ENCODE results near the gene ZCCHC7. TPM values are rescaled to one million over a fixed set of nuclear protein-coding genes. Genes with fewer than 3 reads are reported as not detected.
"Not testable (repeated sequence)": the region's sequence is repeated elsewhere in the genome, so short reads cannot be mapped to it uniquely, and the experiment has no call there.

The ZCCHC7 gene
- total RNA-seq, 3 donors from 2014 or later (not counting 1 experiment from before 2014, with no cell fraction given) = 42.4 to 43.2 (median 42.8) TPM

DNA sequence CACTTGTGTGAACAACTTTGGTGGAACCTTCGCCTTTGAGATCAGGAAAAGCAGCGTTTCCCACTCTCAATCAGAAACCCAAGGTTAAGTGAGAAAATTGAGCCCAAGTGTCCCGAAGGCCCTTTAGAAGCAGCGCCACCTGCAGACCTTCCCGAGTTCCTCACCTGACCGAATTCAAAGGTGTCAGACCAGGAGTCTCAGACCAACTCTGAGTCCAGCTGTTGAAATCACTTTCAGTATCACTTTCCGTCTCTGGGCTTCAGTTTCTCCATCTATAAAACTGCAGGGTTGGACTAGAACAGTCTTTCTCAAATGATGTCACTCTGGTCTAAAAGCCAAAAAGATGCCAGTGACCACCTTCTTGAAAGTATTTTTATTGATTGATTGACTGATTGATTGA is 270.4 kb downstream of the ZCCHC7 start:
- H3K9me3 ChIP-seq (ENCODE audit: control insufficient read depth, insufficient read depth, low read length) = no peaks in the 10 kb centered on the region
- peak in 1 of 2 donors; percentile 59 for DNase-seq
- Mint-ChIP-seq H3K27ac (no peak overlapping the region), H3K36me3 (no peaks in the 10 kb centered on the region), H3K9me3 (no peaks in the 10 kb centered on the region), H3K4me3 (no peak overlapping the region), H3K27me3 (ENCODE audit: low read depth in 2 of 2) (peaks cover 0 to 2% of the 10 kb centered on the region in 2 donors), H3K4me1 (no peaks in the 10 kb centered on the region)
- peak; percentile 42 to 66 (median 43) for ATAC-seq
- no peaks in the 10 kb centered on the region for H3K36me3 ChIP-seq (ENCODE audit: control insufficient read depth, insufficient read depth, low read length)
- no peak overlapping the region for H3K27ac ChIP-seq (ENCODE audit: low read length)
- H3K4me1 ChIP-seq (ENCODE audit: control insufficient read depth, insufficient read depth, low read length) = peaks cover 3% of the 10 kb centered on the region
- intact Hi-C loops (cut with micrococcal nuclease) = no loop called here
- 38% methylated on average over 7 of the region's 7 CpGs for WGBS (ENCODE audit: insufficient coverage)
- no peaks in the 10 kb centered on the region for H3K27me3 ChIP-seq (ENCODE audit: control insufficient read depth, insufficient read depth, low read length)
- no peak overlapping the region for H3K4me3 ChIP-seq (ENCODE audit: low read length)
- TF ChIP-seq CTCF (IDR thresholded peaks at IDR 0.05) = no peak

- intact Hi-C loops (cut with micrococcal nuclease) = no loop called here
- Histone ChIP-seq H3K4me3 (ENCODE audit: low read length) (no peak overlapping the region), H3K9me3 (ENCODE audit: control insufficient read depth, insufficient read depth, low read length) (no peaks in the 10 kb centered on the region), H3K36me3 (ENCODE audit: control insufficient read depth, insufficient read depth, low read length) (no peaks in the 10 kb centered on the region), H3K27me3 (ENCODE audit: control insufficient read depth, insufficient read depth, low read length) (no peaks in the 10 kb centered on the region), H3K27ac (ENCODE audit: low read length) (no peak overlapping the region), H3K4me1 (ENCODE audit: control insufficient read depth, insufficient read depth, low read length) (peaks cover 3% of the 10 kb centered on the region)
- TF ChIP-seq CTCF (IDR thresholded peaks at IDR 0.05) = no peak
- Mint-ChIP-seq H3K4me3 (no peak overlapping the region), H3K36me3 (no peaks in the 10 kb centered on the region), H3K4me1 (no peaks in the 10 kb centered on the region), H3K9me3 (no peaks in the 10 kb centered on the region), H3K27me3 (ENCODE audit: low read depth in 2 of 2) (peaks cover 0 to 2% of the 10 kb centered on the region in 2 donors), H3K27ac (no peak overlapping the region)
- DNase-seq = no peak
- no peak for ATAC-seq
- 100% methylated on average over 4 of the region's 8 CpGs for WGBS (ENCODE audit: insufficient coverage)
These were observed 271.9 kb downstream of the ZCCHC7 start for GRCh38 chr9:37392272-37392671.

DNA sequence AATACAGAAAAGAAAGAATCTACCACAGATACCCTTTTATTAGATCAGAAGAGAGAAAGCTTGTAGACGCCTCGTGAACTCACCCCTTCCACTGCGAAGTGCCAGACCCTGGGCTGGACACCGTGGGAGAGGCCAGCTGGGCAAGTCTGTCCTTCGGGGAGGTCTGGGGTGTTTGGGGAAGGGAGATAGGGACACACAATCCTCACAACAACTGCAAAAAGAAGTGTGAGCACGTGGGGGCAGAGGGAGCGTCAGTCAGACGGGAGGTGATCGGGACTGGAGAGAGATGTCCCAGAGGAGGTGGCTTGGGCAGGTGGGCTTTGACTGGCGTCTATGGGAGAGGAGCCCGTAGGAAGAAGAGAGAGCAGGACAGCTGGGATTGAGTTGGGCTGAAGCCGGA is 274.9 kb downstream of the ZCCHC7 start:
- Mint-ChIP-seq H3K4me3 (no peak overlapping the region), H3K36me3 (no peaks in the 10 kb centered on the region), H3K9me3 (no peaks in the 10 kb centered on the region), H3K27me3 (ENCODE audit: low read depth in 2 of 2) (no peaks in the 10 kb centered on the region), H3K4me1 (no peaks in the 10 kb centered on the region), H3K27ac (no peak overlapping the region)
- WGBS (ENCODE audit: insufficient coverage) = 79% methylated on average over 11 of the region's 12 CpGs
- H3K36me3 ChIP-seq (ENCODE audit: control insufficient read depth, insufficient read depth, low read length) = no peaks in the 10 kb centered on the region
- H3K27me3 ChIP-seq (ENCODE audit: control insufficient read depth, insufficient read depth, low read length) = no peaks in the 10 kb centered on the region
- H3K4me1 ChIP-seq (ENCODE audit: control insufficient read depth, insufficient read depth, low read length) = peaks cover 3% of the 10 kb centered on the region
- ATAC-seq (no peak), DNase-seq (no peak)
- intact Hi-C loops (cut with micrococcal nuclease) = no loop called here
- no peak for TF ChIP-seq CTCF (IDR thresholded peaks at IDR 0.05)
- no peak overlapping the region for H3K4me3 ChIP-seq (ENCODE audit: low read length)
- H3K9me3 ChIP-seq (ENCODE audit: control insufficient read depth, insufficient read depth, low read length) = no peaks in the 10 kb centered on the region
- H3K27ac ChIP-seq (ENCODE audit: low read length) = no peak overlapping the region

DNA sequence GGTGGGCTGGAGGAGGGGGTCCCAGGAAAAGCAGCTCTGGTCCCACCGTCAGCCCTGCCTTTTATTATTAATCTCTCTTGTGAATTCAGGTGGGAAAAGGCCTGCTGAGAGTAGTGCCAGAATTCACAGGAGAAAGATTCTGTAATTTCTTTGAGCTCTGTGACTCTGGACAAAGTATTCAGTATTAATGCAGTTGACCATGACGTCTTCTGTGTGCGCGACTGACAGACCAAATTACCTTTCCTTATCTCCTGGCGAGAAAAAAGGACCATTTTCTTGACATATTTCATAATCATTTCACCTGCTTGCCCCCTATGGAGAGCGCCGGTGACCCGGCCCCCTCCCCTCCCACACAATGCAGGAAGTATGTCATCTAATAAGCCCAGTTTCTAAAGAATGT is 275.3 kb downstream of the ZCCHC7 start:
- no peaks in the 10 kb centered on the region for H3K36me3 ChIP-seq (ENCODE audit: control insufficient read depth, insufficient read depth, low read length)
- Mint-ChIP-seq H3K27ac (no peak overlapping the region), H3K27me3 (ENCODE audit: low read depth in 2 of 2) (no peaks in the 10 kb centered on the region), H3K36me3 (no peaks in the 10 kb centered on the region), H3K9me3 (no peaks in the 10 kb centered on the region), H3K4me3 (no peak overlapping the region), H3K4me1 (no peaks in the 10 kb centered on the region)
- H3K27ac ChIP-seq (ENCODE audit: low read length) = no peak overlapping the region
- H3K9me3 ChIP-seq (ENCODE audit: control insufficient read depth, insufficient read depth, low read length) = no peaks in the 10 kb centered on the region
- intact Hi-C loops (cut with micrococcal nuclease) = no loop called here
- no peaks in the 10 kb centered on the region for H3K27me3 ChIP-seq (ENCODE audit: control insufficient read depth, insufficient read depth, low read length)
- H3K4me3 ChIP-seq (ENCODE audit: low read length) = no peak overlapping the region
- ATAC-seq (no peak), DNase-seq (no peak)
- WGBS (ENCODE audit: insufficient coverage) = 93% methylated on average over 5 of the region's 8 CpGs
- no peak for TF ChIP-seq CTCF (IDR thresholded peaks at IDR 0.05)
- peaks cover 1% of the 10 kb centered on the region for H3K4me1 ChIP-seq (ENCODE audit: control insufficient read depth, insufficient read depth, low read length)

GRCh38 chr9:37397948-37398347 is 277.6 kb downstream of the ZCCHC7 start:
- H3K4me3 Mint-ChIP-seq; H3K27ac Mint-ChIP-seq; H3K4me1 Mint-ChIP-seq; H3K27me3 Mint-ChIP-seq (ENCODE audit: low read depth in 2 of 2); H3K4me3 ChIP-seq (ENCODE audit: low read length); H3K36me3 Mint-ChIP-seq; H3K9me3 Mint-ChIP-seq; H3K4me1 ChIP-seq (ENCODE audit: control insufficient read depth, insufficient read depth, low read length); DNase-seq; H3K27me3 ChIP-seq (ENCODE audit: control insufficient read depth, insufficient read depth, low read length); H3K27ac ChIP-seq (ENCODE audit: low read length); H3K36me3 ChIP-seq (ENCODE audit: control insufficient read depth, insufficient read depth, low read length); H3K9me3 ChIP-seq (ENCODE audit: control insufficient read depth, insufficient read depth, low read length); ATAC-seq; intact Hi-C loops (cut with micrococcal nuclease): not testable (repeated sequence)
- 67% methylated on average over 2 of the region's 3 CpGs for WGBS (ENCODE audit: insufficient coverage)
